ENCODE measurements around the gene PIEZO1.

DNA sequence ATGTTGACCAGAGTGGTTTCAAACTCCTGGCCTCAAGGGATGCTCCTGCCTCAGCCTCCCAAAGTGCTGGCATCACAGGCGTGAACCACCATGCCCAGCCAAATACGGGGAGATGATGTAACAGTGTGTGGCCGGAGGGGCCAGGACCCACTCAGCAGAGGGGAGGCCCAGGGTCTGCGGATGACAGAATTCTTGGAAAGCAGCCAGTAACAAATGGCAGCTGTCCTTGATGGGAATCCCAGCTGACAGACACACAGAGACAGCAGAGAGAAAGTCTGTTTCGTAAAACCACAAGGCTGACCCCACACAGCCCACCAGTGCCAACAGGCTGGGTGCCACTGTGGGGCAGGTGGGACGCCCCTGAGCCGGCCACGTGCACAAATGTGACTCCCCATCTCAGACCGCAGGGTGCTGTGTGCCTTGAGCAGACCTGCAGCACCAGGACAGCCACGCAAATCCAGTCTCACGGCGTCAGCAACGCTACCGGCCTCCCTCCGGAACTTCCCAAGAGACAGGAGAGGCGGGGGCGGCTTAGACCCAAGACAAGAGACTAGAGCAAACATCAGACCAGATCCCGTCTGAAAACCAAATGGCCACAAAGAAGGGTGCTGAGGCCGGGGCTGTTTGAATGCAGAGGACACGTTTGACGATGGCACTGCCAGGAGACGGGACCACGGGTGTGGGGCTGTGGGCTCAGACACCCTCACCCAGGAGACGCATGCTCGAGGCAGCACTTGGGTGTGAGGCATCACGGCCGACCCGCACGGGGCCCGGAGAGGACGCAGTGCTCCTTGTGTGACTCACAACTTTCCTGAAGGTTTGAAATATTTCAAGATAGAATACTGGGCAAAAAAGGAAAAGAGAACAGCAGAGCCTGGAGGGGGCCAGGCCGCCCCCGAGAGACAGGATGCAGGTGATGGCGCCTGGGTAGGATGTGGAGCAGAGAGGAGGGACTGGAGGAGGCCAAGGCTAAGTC lies 54.1 kb downstream of the PIEZO1 start:
- TF ChIP-seq TAF1 (IDR thresholded peaks at IDR 0.05; ENCODE audit: low read depth, low read length) (no peak), SPI1 (IDR thresholded peaks at IDR 0.05; ENCODE audit: low read depth, low read length) (no peak)
